HS-5 (cell line): ENCODE results near the gene ZNHIT1.
A peak's percentile ranks its signal among the peaks of the same experiment; 100 is the strongest.

Source experiments
- DNase-seq: peaks from one replicate; pipeline ENCODE4 v3.0.0-alpha.2; 2012; ENCODE audit warnings: low read depth

ZNHIT1 gene

GRCh38 chr7:101217388-101218235 is at the start of gene ZNHIT1, which contains the start of gene PLOD3:
ZNHIT1 (plus strand) TSS chr7:101218165; CDS start chr7:101218196, 31 bp downstream.
PLOD3 (minus strand) TSS chr7:101217581; CDS start chr7:101217274, 307 bp downstream.
- DNase-seq = peak; percentile 87

GRCh38 chr7:101168412-101169049 is 49.4 kb upstream of the ZNHIT1 start:
- no peak for DNase-seq

GRCh38 chr7:101169110-101169837 is 48.7 kb upstream of the ZNHIT1 start:
- no peak for DNase-seq

GRCh38 chr7:101169838-101170551 is 48.0 kb upstream of the ZNHIT1 start:
- DNase-seq = no peak

GRCh38 chr7:101170617-101171441 is 47.1 kb upstream of the ZNHIT1 start:
- no peak for DNase-seq

GRCh38 chr7:101171442-101171837 is 46.5 kb upstream of the ZNHIT1 start:
- DNase-seq = no peak

- no peak for DNase-seq
Observed at GRCh38 chr7:101172005-101172853, 45.7 kb upstream of the ZNHIT1 start.

- DNase-seq = no peak
Observed at GRCh38 chr7:101172854-101173751, 44.9 kb upstream of the ZNHIT1 start.

GRCh38 chr7:101173752-101174244 is 44.2 kb upstream of the ZNHIT1 start:
- DNase-seq = no peak

- DNase-seq = no peak
Observed at GRCh38 chr7:101174322-101174854, 43.6 kb upstream of the ZNHIT1 start.

GRCh38 chr7:101175664-101176063 is 42.3 kb upstream of the ZNHIT1 start:
- no peak for DNase-seq

GRCh38 chr7:101177644-101178043 is 40.3 kb upstream of the ZNHIT1 start:
- DNase-seq = no peak

- no peak for DNase-seq
Observed at GRCh38 chr7:101179117-101179516, 38.8 kb upstream of the ZNHIT1 start.

GRCh38 chr7:101179713-101180112 is 38.3 kb upstream of the ZNHIT1 start:
- no peak for DNase-seq

- no peak for DNase-seq
Observed at GRCh38 chr7:101180130-101180755, 37.7 kb upstream of the ZNHIT1 start, which contains the start of gene NAT16. NAT16 (minus strand) TSS chr7:101180293; CDS start chr7:101174807, 5,486 bp downstream.

- DNase-seq = no peak
Observed at GRCh38 chr7:101185258-101185839, 32.6 kb upstream of the ZNHIT1 start.

GRCh38 chr7:101186194-101186593 is 31.8 kb upstream of the ZNHIT1 start:
- no peak for DNase-seq
